IPS-NIHi7 (cell line): ENCODE results near the gene TNKS2.
"Not testable (repeated sequence)": the region's sequence is repeated elsewhere in the genome, so short reads cannot be mapped to it uniquely, and the experiment has no call there.

Source experiments
- DNase-seq: peaks from one replicate; pipeline ENCODE4 v3.0.0; 2012; ENCODE audit warnings: mixed read lengths; ENCODE audit errors: extremely low spot score

Gene TNKS2

DNA sequence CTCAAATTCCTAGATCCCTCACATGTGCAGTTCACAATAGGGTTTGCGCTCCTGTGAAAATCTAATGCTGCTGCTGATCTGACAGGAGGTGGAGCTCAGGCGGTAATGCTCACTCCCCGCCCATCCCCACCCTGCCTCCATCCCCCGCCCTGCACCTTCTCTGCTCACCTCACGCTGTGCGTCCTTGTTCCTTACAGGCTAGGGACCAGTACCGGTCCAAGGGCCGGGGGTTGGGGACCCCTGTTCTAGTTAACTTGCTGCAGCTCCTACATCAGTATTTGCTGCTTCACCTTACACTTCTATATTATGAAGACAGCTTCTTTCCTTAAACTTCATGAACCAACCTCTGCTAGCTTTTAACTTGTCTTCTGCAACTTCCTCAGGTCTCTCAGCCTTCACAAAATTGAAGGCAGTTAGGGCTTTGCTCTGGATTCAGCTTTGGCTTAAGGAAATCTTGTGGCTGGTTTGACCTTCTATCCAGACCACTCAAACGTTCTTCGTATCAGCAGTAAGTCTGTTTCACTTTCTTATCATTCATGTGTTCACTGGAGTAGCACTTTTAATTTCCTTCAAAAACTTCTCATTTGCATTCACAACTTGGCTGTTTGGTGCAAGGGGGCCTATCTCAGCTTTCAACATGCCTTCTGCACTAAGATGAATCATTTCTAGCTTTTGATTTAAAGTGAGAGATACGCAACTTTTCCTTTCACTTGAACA, 1.7 kb upstream of the TNKS2 start:
- peak; percentile 40 for DNase-seq

DNA sequence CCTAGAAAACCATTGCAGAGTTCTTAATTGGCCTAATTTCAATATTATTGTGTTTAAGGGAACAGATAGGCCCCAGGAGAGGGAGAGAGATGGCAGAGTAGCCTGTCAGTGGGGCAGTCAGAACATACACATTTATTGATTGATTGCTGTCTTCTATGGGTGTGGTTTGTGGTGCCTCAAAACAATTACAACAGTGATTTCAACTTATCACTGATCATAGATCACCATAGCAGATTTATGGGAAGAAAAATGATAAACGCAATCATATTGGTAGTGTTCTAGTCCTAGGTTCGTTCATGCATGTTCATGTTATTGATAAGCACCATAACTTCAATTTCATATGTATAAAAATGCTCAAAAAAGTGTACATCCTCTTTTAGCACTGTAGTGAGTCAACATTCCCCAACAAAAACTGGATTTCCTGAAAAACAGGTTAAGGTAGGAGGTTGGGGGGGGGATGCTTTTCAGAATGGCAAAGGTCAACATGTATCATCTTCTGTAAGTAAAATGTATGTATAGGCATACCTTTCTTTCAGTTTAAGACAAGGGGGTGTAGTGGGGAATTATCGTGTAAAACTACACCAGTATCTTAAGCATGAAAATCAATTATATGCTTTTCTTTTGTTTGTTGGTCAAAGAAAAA, 1.1 kb upstream of the TNKS2 start:
- DNase-seq: no peak

DNA sequence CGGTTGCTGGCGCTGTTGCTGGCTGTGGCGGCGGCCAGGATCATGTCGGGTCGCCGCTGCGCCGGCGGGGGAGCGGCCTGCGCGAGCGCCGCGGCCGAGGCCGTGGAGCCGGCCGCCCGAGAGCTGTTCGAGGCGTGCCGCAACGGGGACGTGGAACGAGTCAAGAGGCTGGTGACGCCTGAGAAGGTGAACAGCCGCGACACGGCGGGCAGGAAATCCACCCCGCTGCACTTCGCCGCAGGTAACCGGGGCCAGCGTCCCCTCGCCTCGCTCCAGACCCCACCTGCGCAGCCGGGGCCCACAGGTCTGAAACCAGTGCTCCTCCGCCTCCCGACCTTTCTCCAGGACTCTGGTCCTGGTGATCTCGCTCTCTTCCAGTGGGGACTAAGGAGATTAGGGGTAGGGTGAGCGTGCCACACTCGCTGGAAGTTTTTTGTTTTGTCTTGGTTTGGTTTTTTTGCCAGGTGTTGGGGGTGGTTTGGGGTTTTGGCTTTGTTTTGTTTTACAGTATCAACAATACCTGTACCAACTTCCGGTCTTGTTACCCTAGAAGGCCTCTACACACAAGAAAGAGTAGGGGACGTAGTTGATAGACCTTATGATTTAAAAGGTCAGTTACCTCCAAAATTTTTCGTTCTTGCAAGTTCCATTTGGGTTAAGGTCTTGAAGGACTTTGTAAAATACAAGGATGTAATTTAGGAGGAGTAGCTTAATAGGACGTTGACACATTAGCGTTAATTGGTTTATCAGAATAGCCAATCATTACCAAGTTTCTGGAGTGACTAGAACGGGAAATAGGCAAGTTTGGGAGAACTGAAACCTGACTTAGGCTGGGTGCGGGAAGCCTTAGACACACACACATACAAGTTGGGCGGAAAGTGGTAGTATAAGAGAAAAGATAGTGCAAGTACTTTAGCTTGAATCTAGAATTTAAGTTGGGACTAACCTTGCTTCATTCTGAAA, 704 bp downstream of the TNKS2 start:
- DNase-seq: peak; percentile 35

DNA sequence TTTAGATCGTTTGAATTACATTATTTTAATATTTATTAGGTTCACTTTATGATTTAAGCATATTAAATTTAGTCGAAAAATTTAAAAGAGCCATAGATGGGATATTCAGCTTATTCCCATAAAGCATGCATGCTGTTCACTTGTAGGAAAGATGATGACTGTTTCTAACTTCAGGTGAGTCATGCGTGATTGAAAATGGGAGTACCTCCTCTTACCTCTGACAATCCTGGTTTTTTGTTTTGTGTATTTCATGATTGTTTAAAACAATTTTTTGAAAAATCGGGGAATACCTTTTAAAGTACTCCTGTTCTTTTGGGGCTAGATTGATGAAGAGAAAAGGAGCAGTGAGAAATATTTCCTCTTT, 1.4 kb downstream of the TNKS2 start:
- no peak for DNase-seq

DNA sequence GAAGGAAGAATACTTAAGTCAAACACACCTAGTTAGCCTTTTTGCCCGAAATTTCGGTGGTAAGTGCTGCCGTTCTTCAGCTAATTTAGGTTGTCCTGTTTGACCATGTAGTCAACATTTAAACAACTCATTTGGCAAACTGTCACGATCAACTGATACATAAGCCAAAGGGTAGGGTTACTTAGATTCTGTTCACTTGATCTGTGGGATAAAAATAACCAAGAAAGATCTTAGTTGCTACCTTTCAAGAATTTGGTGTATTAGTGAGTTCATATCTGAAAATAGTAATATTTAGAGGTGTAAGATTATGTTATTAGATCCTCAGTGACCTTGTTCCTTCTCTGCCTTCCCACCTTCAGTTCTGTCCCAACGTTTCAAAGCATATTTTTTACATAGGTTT, 2.0 kb downstream of the TNKS2 start:
- DNase-seq: no peak

DNA sequence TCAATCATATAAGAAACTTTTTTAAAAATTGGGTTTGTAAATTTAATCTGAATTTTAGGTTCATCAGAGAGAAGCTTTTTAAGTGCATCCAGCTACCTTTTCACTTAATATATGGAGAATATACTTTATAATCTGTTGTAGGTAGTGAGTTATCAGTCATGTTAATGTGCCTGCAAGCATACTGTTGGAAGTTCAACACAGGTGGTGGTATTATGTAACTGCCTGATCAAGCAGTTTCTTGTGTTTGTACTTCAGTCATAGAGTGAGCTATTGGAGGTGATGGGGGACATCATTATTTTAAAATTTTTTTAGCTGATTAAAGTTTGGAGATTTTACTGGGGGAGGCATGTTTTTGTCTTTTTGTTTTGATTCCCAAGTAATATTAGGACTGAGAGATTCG, 2.5 kb downstream of the TNKS2 start:
- DNase-seq: no peak

DNA sequence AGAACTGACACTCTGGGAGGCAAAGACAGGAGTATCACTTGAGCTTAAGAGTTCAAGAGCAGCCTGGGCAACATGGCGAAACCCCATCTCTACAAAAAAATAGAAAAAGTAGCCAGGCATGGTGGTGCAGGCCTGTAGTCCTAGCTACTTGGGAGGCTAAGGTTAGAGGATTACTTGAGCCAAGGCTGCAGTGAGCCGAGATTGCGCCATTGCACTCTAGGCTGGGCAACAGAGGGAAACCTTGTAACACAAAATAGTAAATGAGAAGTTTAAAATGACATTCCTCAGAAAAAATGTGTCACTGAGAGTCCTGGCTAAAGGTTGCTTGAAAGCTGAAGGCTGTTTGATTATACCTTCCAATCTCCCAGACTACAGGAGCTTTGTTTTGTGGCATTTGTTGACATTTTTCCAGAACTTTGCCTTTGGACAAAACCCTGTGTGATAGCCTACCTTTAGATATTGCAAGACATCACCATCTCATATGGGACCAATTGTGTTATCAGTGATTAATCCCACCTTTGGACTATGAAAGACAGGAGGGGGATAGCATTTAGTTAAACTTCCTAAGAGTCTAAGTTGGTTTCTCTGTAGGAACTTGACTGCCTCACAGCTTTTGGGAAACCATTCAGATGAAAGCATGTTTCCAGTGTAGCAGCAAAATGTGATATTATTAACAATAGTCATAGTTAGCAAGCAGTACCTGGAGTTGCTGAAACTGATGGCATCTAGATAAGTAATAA, 5.3 kb downstream of the TNKS2 start:
- DNase-seq: no peak

DNA sequence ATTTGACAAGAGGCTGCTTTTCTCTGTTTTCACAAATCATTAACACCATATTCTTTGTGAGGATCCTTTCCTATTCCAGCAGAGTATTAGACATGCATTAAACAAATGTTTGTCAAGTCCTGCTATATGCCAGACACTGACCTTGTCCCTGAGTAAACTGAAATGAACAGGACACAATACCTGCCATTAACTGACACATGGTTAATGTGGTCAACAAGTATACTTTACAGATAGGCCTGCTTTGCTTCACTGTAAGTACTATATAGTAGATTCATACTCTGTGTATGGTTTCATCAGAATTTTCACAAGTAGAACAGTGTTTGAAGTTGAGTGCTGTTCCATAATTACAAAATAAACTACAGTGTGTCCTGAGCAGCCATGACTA, 5.9 kb downstream of the TNKS2 start:
- no peak for DNase-seq

DNA sequence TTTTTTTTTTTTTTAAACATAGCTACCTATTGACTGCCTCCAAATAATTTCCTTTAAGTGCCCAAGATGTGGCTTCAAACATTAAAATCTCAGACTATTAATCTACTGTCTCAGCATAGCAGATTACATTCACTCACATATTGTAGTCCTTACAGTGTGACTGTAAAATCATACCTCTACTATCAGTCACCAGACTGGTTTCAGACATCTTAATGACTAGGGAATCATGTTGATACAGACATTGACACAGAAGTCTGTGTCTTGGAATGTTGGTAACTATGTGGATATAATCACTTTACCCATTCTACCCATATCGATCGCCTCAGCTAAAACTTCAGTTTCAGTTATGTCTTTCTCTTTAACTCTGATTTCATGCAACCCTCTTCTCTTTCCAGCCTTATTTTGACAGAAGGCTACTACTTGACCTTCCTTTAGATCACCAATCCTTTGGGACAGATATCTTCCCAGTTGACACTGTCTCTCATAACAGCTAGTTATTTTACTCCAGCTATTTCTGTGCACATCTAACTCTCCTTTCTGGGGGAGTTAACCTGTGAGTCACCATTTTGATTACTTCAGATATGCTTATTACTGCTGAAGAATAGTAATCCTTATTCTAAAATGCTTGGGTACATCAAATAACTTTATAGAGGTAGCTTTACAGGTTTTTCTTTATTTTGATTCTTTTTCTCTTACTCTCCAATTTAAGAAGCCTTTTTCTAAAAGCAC, 7.0 kb downstream of the TNKS2 start:
- no peak for DNase-seq

DNA sequence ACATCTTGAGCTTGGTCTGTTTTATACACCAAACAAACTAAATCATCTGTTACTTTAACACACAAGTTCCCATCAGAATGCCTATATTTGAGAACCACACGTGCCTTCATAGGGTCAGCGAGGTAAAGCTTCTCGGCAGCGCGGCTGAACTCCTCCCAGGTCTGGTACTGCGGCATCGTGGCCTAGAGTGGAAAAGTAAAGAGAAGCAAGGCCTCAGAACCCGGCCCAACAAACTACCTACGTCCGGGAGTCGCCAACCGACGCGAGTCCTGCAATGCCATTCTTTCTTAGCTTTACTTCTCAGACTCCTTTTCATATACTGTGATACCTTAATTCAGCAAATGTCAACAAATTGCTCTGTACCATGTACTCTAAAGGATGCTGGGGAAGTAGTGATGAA, 9.0 kb downstream of the TNKS2 start:
- not testable (repeated sequence) for DNase-seq

DNA sequence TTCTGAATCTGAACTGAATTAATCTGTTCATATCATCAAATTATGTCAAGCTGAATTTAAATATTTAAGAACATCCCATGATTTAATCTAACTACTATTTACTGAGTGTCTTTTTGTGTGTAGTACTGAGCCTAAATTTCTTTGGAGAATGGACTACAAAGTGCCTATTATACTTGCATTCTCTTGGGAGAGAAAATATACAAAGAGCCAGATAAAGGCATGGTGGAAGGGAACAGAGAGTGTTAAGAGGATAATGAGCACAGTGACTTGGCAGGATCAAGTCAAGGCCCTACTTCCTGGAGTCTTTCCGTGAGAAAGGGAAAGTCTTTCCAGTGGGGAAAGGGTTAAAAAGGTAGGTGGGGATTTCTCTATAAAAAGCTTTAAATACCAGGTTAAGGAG, 15.0 kb downstream of the TNKS2 start:
- DNase-seq: no peak

DNA sequence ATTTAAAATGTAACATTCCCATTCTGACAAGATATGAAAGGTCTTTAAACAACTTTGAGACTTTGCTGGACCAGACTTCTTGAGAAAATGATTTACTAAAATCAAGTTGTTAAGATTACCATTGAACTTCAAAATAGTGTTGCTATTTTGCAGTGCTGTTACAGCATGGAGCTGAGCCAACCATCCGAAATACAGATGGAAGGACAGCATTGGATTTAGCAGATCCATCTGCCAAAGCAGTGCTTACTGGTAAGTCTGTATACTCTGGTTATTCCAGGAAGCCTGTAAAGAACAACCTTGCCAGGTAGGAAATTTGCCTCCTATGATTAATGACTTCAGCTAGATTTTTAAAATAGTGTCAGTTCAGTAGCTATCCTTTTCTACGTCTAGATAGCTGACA, 18.8 kb downstream of the TNKS2 start:
- no peak for DNase-seq

DNA sequence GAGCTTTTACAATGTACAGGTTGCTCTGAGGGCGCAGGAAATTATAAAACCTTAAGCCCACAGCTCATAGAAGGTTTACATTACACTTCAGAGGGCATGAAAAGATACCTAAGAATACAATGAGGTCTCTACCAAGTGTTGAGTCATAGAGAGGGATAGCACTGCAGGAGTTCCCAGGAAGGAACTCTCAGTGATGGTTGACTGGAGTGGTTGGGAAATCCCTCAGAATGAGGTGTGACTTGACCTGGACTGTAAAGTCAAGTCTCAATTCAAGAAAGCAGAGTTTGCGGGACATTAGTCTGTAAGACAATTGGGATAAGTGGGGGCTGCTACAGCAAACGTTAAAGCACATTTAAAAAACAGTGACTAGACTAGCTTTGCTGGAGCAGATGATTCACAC, 21.9 kb downstream of the TNKS2 start:
- peak; percentile 27 for DNase-seq

DNA sequence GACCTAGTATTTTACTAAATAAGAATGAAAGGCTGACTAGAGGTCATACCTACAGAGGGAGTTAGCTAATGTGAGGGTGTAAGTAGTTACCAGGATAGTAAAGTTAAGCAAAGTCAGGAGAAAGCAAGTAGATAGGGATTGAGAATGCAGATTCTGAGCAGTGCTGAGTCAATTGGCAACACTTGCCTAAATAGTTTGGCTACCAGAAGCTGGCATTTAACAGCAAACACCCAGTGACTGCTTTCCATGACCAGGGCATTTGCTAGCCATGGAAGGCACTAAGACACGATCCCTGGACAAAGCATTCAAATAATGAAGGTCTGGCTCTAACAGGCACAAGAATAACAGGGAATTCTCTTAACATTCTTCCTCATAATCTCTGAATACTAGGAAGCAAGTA, 25.9 kb downstream of the TNKS2 start:
- DNase-seq: no peak

DNA sequence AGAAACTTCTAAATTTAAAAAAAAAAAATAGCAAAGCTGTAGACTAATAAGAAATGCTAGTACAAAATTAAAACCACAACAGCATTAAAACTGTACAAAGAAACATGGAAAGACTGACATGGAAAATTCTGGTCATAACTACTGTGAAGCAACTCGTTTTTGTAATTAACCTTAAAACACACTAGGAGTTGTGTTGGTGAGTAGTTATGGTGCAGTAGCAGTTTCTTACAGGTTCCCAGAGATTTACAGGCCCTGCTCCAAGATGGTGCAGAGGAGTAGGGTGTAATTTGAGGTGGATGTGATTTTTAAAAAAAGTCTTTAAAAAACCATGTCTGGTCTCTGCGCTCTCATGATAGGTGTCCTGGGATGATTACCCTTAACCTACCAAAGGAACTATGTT, 31.0 kb downstream of the TNKS2 start:
- DNase-seq: no peak

DNA sequence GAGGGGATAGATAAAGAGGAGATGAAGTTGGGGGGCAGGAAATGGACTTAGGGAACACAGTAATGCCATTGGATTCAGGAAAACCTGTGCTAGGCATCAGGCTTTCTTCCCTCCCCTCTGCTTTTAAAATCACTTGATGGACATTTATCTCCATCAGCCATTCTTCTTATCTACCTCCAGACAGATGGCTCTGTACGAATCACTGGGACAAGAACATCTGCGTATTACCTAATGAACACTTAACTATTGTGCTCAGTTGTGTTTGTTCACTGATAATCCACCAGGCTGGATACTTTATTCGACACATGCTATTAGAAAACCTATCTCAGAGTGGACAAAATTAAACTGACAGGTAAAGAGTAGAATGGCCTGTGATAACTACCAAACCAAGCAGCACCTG, 40.0 kb downstream of the TNKS2 start:
- DNase-seq: no peak

DNA sequence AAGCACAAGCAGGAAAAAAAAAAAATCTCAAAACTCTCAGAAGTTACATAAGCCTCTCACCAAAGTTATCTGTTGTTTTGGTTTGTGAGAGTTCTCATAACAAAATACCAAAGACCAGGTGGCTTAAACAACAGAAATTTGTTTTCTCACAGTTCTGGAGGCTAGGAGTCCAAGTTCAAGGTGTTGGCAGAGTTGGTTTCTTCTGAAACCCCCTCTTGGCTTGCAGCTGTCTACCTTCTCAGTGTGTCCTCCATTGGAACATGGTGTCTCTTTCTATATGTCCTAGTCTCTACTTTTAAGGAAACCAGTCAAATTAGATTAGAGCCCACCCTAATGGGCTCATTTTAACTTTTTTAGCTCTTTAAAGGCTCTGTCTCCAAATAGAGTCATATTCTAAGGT, 44.9 kb downstream of the TNKS2 start:
- DNase-seq: no peak

DNA sequence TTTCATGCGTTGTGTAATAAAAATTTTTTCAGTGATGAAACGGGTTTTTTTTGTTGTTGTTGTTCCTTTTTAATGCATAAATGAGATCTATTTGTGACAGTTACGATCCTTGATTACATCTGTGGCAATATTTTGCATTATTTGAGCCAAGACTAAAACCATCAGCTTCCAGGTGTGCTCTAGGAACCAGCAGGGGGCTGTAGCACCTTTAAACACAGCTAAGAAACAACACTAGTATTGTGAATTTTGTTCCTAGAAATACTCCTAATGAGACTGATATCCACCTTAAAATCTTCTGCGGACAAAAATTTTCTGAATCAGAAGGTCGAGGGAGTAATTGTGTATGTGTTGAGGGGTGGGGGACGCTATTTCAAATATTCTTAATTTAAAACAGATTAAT, 58.4 kb downstream of the TNKS2 start:
- DNase-seq: peak; percentile 18

DNA sequence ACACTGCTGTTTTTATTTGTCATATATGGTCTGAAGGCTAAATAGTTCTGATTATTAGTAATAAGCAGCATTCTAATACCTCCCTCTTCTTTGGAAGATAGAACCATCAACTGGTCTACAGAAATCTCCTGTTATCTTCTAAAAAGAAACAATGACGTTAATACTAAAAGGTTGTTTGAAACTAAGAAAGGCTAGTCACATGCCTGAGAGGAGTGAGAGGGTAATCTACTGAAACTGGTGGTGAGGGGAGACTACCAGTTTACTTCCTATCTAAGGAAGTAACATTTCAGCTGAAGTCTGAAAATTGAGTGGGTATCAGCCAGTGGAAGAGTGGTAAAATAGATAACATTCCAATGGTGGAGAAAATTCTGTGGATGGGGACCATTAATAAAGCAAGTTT, 62.7 kb downstream of the TNKS2 start:
- DNase-seq: no peak

DNA sequence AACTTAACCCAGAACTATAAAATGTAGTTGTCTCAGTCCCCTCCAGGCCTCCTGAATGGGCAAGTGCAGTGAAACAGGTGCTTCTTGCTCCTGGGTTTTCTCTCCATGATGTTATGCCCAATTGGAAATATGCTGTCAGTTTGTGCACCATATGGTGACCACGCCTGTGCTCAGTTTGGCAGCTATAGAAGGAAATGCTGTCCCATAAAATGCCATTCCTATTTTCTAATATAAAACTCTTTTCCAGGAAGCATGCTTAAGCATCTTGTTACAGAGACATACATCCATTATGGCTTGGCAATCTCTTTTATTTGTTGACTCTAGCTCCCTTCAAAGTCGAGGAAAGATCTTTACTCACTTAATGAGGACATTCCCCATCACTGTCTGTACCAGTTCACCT, 65.9 kb downstream of the TNKS2 start:
- DNase-seq: no peak

DNA sequence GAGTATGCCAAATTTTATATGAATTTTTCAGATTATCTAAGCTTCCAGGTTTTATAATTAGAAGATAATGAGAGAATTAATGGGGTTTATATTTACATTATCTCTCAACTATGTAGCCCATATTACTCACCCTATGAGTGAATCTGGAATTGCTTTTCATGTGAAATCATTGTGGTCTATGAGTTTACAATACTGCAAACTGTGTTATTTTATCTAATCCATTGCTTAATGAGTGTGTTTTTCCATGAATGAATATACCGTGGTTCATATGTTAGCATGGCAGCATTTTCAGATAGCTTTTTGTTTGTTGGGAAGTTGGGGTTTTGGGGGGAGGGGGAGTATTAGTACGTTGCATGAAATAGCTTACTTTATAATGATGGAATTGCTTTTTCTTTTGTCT, 66.5 kb downstream of the TNKS2 start:
- DNase-seq: no peak
